Neural crest cell (in vitro differentiated cells): ENCODE data around the gene MPP2. TPM values are rescaled to one million over a fixed set of nuclear protein-coding genes. Genes with fewer than 3 reads are reported as not detected.

Source experiments
- DNase-seq: peaks from one replicate; pipeline ENCODE4 v3.0.0; 2021; ENCODE audit warnings: low read depth, mixed read lengths, low spot score
- H3K27ac Mint-ChIP-seq: one replicate; pipeline ENCODE4 v1.8.0; 2021; ENCODE audit warnings: mild to moderate bottlenecking, mixed read lengths; ENCODE audit not compliant: unreplicated experiment
- H3K27me3 Mint-ChIP-seq: 2 replicates; pipeline ENCODE4 v1.8.0; 2021; ENCODE audit warnings: low read depth, mild to moderate bottlenecking, mixed read lengths
- H3K36me3 Mint-ChIP-seq: 2 replicates; pipeline ENCODE4 v1.8.0; 2021; ENCODE audit warnings: low read depth, mild to moderate bottlenecking, mixed read lengths
- H3K4me1 Mint-ChIP-seq: 2 replicates; pipeline ENCODE4 v1.8.0; 2021; ENCODE audit warnings: mixed read lengths
- H3K4me3 Mint-ChIP-seq: one replicate; pipeline ENCODE4 v1.8.0; 2021; ENCODE audit warnings: mild to moderate bottlenecking, mixed read lengths
- H3K9me3 Mint-ChIP-seq: 2 replicates; pipeline ENCODE4 v1.8.0; 2021; ENCODE audit warnings: mixed read lengths
- CTCF ChIP-seq: fragments of 200-600 bp; sonication (generic); conservative IDR thresholded peaks from 2 replicates; pipeline ENCODE4 v1.5.0; 2021; ENCODE audit warnings: antibody characterized with exemption, mild to moderate bottlenecking
- total RNA-seq: library from RNA; stranded (reverse); gene quantifications from 2 replicates; pipeline ENCODE4 v1.2.1, GENCODE V29; 2021

Gene MPP2
- total RNA-seq, 1 donor from 2014 or later, result 29.8 TPM

- Mint-ChIP-seq H3K9me3 (no peaks in the 10 kb centered on the region), H3K27ac (peak overlapping the region; percentile 88), H3K27me3 (no peaks in the 10 kb centered on the region), H3K4me1 (peaks cover 11% of the 10 kb centered on the region), H3K4me3 (no peak overlapping the region), H3K36me3 (peaks cover 2% of the 10 kb centered on the region)
- DNase-seq, result no peak
- TF ChIP-seq CTCF, result no peak
Observed at GRCh38 chr17:43891851-43892646, 15.3 kb downstream of the MPP2 start.

- Mint-ChIP-seq H3K36me3 (peaks cover 2% of the 10 kb centered on the region), H3K4me1 (peaks cover 11% of the 10 kb centered on the region)
Observed at GRCh38 chr17:43890240-43890639, 17.1 kb downstream of the MPP2 start.

GRCh38 chr17:43888548-43888947 lies 18.8 kb downstream of the MPP2 start:
- Mint-ChIP-seq H3K4me3 (no peak overlapping the region), H3K27ac (no peak overlapping the region), H3K36me3 (peaks cover 2% of the 10 kb centered on the region), H3K27me3 (no peaks in the 10 kb centered on the region), H3K4me1 (peaks cover 11% of the 10 kb centered on the region), H3K9me3 (no peaks in the 10 kb centered on the region)
- no peak for DNase-seq
- TF ChIP-seq CTCF, result no peak

More at GRCh38 chr17:43890240-43890639, 17.1 kb downstream of the MPP2 start:
- no peak overlapping the region for H3K4me3 Mint-ChIP-seq
- DNase-seq, result no peak
- H3K9me3 Mint-ChIP-seq, result no peaks in the 10 kb centered on the region
- no peak overlapping the region for H3K27ac Mint-ChIP-seq
- H3K27me3 Mint-ChIP-seq, result no peaks in the 10 kb centered on the region
- no peak for TF ChIP-seq CTCF

- H3K27ac Mint-ChIP-seq, result no peak overlapping the region
- H3K36me3 Mint-ChIP-seq, result no peaks in the 10 kb centered on the region
- no peaks in the 10 kb centered on the region for H3K27me3 Mint-ChIP-seq
- no peaks in the 10 kb centered on the region for H3K9me3 Mint-ChIP-seq
- peaks cover 6% of the 10 kb centered on the region for H3K4me1 Mint-ChIP-seq
- no peak for TF ChIP-seq CTCF
- no peak overlapping the region for H3K4me3 Mint-ChIP-seq
- DNase-seq, result no peak
Observed at GRCh38 chr17:43882761-43883415, 24.4 kb downstream of the MPP2 start.

GRCh38 chr17:43881758-43882505 lies 25.4 kb downstream of the MPP2 start:
- Mint-ChIP-seq H3K4me3 (no peak overlapping the region), H3K27ac (no peak overlapping the region), H3K9me3 (no peaks in the 10 kb centered on the region), H3K27me3 (no peaks in the 10 kb centered on the region), H3K4me1 (peaks cover 6% of the 10 kb centered on the region), H3K36me3 (no peaks in the 10 kb centered on the region)
- no peak for TF ChIP-seq CTCF
- DNase-seq, result no peak
